DOHH2 (cell line): ENCODE data around the gene TBX20.

Experiments
- EZH2phosphoT487 ChIP-seq: fragments of 200-600 bp; sonication (generic); IDR thresholded peaks from 2 replicates; pipeline ENCODE4 v1.6.1; 2017; ENCODE audit warnings: borderline replicate concordance, mild to moderate bottlenecking, antibody characterized with exemption, low read length, moderate library complexity, mixed read lengths
- TF ChIP-seq, protein P1 (sequence below): fragments of 200-600 bp; sonication (generic); IDR thresholded peaks from one replicate; pipeline ENCODE4 v1.5.1; 2014; ENCODE audit warnings: antibody characterized with exemption, mild to moderate bottlenecking, low read depth, low read length; ENCODE audit not compliant: poor library complexity, severe bottlenecking

DNA sequence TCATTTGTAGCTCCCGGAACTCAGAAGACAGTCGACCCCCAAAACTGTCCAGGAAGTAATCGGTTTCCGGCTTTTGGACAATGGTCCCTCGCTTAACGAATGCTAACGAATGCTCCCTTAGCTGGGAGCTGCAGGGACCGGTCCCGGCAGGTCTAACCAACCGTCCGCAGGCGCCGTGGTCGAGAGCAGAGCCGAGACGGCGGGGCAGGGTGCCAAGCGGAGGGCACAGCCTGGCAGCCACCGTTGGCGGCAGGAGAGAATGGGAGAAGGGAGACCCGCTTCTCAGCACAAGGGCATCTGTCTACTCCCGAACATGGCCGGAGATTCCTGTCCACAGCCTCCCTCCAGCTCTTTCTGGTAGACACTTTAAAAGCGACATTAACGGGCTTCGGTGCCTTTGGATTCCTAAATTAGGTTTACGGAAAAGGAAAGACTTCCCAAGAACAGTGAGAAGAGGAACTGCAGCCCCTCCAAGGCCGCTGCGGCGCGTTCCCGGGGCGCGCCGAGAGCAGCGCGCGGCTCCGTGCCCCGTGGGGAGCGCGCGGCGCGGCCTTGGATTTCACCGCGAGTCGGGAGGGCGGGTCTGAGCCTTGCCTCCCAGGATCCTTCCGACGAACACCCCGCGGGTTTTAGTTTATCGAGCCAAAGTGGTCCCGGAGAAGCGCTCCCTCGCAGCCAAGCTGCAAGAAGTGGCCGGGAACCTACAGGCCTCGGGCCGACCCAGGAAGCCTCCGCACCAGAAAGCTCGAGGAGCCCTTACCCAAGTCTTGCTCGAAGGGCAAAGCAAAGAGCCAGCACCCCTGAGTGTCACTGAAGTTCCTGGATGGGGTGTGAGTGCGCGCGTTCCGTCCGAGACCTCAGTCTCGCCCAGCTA is 3.6 kb upstream of the TBX20 start:
- TF ChIP-seq, protein P1, sequence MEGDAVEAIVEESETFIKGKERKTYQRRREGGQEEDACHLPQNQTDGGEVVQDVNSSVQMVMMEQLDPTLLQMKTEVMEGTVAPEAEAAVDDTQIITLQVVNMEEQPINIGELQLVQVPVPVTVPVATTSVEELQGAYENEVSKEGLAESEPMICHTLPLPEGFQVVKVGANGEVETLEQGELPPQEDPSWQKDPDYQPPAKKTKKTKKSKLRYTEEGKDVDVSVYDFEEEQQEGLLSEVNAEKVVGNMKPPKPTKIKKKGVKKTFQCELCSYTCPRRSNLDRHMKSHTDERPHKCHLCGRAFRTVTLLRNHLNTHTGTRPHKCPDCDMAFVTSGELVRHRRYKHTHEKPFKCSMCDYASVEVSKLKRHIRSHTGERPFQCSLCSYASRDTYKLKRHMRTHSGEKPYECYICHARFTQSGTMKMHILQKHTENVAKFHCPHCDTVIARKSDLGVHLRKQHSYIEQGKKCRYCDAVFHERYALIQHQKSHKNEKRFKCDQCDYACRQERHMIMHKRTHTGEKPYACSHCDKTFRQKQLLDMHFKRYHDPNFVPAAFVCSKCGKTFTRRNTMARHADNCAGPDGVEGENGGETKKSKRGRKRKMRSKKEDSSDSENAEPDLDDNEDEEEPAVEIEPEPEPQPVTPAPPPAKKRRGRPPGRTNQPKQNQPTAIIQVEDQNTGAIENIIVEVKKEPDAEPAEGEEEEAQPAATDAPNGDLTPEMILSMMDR: no peak
- no peak for TF ChIP-seq EZH2phosphoT487
